DMS114 treated with DMSO at 0.1 percent for 48 hours (cell line): ENCODE data around the gene VTCN1.

Experiments used
- DNase-seq: peaks from one replicate; lab custom pipeline; 2025; ENCODE audit not compliant: unreplicated experiment; lab: John Stamatoyannopoulos, UW

VTCN1 gene

GRCh38 chr1:117210386-117210785 lies 341 bp downstream of the VTCN1 start:
- DNase-seq = no peak

GRCh38 chr1:117209094-117209493 lies 1.6 kb downstream of the VTCN1 start:
- DNase-seq = no peak

- no peak for DNase-seq
Observed at GRCh38 chr1:117208580-117208979, 2.1 kb downstream of the VTCN1 start.

- no peak for DNase-seq
Observed at GRCh38 chr1:117205368-117205767, 5.4 kb downstream of the VTCN1 start.

DNA sequence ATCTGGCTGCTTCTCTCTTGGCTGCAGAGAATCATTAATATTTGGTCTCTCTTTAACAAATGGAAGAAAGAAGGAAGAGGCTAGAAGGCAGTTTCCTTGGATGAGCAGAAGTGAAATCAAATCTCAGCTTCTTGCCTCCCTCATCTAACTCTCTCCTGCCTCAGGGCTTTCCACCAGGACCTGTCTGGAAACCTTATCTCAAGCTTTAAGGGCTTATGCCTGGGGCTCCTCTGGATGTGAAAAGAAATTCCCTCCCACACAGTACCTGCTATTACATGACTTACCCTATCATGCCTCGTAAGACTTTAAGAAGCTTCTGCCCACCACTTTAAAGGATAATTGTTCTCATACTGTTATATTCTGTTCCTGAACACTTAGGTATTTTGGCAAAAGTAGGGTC lies 8.9 kb downstream of the VTCN1 start:
- no peak for DNase-seq

GRCh38 chr1:117198097-117198496 lies 12.6 kb downstream of the VTCN1 start:
- DNase-seq = no peak

DNA sequence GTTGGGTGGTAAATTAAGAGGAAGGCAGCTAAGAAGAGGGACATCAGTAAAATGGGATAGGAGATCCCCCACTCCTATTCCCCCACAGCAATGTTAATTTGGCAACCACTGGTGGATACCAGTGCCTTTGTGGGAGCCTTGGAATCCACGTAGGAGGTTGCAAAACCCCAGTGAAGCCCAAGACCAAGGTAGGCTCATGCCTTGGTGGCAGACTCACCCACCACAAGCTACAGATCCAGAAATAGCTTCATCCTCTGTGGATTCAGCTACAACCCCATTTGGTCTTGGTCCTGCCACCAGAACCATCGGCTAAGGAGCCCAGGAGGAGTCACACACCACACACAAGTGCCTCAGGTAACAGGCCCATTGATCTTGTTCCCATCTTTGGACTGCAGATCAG lies 21.0 kb downstream of the VTCN1 start:
- DNase-seq = no peak

GRCh38 chr1:117188816-117189437 lies 21.8 kb downstream of the VTCN1 start:
- no peak for DNase-seq

GRCh38 chr1:117188170-117188815 lies 22.4 kb downstream of the VTCN1 start:
- DNase-seq = no peak

DNA sequence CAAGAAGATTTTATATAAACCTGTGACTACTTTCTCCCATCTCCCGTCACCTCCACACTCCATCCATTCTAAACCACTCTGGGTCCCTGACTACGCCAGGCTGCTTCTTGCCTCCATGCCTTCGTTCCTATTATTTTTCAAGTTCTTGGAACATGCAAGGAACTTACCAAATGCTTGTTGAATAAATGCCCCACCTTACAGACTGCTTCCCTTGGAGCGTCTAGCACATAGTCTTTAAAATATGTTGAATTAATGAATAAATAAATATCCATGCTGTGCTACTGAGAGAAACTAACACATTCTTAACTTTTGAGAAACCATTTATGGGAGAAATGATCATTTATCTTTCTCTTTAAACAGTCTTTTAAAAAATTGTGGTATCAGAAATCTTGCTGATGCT lies 27.6 kb downstream of the VTCN1 start:
- DNase-seq = no peak

- DNase-seq = no peak
Observed at GRCh38 chr1:117182319-117182718, 28.4 kb downstream of the VTCN1 start.

- no peak for DNase-seq
Observed at GRCh38 chr1:117181630-117182041, 29.1 kb downstream of the VTCN1 start.

DNA sequence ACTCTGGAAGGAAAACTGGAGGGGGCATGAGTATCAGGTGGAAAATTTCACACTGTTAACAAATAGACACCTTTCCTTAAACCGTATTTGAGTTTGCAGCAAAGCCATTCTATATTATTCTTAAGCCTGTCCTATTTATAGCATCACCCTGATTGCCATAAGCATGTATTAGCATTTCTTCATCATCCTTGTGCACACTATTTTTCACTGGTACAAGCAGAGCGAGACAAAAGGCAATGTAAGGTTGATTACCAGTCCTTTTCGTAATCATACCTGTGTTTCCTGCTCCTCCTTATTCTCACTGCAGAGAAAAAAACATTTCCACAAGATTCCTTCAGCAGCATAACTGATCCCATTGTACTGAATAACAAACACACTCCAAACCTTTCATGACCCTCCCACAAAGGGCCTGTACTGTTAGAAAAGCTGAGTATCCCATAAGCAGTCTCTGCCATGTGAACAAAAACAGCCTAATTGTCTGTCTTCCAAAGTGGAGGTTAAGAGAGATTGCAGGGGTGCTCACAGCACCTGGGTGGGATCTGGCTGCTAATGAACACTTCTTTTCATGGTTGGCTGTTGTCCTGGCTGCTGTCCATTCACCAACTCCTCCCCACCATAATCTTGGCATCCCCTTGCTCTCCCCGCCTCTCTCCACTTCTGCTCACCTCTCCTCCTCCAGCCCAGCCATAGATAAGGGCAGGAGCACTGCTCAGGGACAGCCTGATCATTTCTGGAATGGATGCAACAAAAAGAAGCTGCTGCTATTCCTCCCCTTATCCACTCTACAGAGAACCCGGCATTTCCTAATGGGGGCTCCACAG lies 30.4 kb downstream of the VTCN1 start:
- no peak for DNase-seq

GRCh38 chr1:117179471-117179870 lies 31.3 kb downstream of the VTCN1 start:
- DNase-seq = no peak

DNA sequence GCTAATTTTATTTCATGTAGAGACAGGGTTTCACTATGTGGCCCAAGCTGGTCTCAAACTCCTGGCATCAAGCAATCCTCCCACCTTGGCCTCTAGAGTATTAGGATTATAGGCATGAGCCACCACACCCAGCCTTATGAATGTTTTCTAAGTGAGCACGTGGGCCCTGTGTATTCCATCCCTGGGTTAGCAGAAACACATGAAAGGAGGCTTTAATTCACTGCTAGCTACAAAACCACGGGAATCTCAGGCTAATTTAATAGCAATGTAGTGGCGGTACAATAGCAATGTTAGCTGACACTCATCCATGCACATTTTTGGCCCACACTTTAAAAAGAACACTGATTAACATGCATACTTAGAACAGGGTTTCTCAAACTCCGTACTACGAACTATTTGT lies 32.0 kb downstream of the VTCN1 start:
- no peak for DNase-seq

GRCh38 chr1:117177376-117177775 lies 33.4 kb downstream of the VTCN1 start:
- no peak for DNase-seq

DNA sequence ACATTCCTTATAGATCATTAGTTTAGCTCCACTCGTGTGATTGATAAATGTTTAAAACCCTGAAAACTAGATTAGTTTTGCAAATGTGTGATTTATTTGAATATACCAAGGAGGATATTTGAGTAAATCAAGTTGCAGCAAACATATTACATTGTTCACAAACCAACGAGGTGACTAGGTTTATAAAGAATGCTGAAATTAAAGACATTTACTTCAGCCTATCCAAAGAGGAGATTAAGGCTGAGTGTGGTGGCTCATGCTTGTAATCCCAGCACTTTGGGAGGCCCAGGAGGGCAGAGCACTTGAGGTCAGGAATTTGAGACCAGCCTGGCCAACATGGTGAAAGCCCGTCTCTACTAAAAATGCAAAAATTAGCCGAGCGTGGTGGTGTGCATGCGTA lies 34.1 kb downstream of the VTCN1 start:
- no peak for DNase-seq

DNA sequence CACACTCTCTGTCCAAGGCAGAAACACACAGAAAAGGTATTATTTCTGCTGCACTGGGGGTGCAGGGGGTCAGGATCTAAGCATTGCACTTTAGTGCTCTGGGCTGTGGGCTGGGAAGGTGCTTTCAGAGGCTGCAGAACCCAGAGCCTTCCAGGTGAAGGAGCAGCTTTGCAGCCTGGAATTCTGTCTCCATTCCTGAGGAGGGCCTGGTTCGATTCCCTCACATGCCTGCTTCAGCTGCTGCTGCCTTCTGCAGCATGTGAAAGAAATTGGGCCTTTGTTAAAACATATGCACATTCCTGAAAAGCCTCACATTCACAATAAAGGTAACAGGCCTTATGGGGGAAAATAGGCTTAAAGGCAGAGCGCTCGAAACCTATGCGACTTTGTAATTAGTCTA lies 35.9 kb downstream of the VTCN1 start:
- DNase-seq = no peak

- DNase-seq = no peak
Observed at GRCh38 chr1:117173691-117174090, 37.0 kb downstream of the VTCN1 start.

DNA sequence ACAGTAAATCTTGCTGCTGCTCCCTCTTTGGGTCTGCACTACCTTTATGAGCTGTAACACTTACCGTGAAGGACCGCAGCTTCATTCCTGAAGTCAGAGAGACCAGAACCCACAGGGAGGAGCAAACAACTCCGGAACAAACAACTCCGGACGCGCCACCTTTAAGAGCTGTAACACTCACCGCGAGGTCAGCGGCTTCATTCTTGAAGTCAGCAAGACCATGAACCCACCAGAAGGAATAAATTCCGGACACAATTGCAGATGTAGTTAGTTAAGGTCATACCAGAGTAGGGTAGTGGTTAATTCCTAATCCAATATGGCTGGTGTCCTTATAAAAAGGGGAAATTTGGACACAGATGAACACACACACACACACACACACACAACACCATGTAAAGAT lies 37.7 kb downstream of the VTCN1 start:
- no peak for DNase-seq

GRCh38 chr1:117171900-117172511 lies 38.7 kb downstream of the VTCN1 start:
- DNase-seq = no peak
